ENCODE data around the gene KATNBL1.

GRCh38 chr15:34126522-34126921, 83.4 kb downstream of the KATNBL1 start:
- TF ChIP-seq EZH2 (IDR thresholded peaks at IDR 0.05) (no peak), POLR2AphosphoS5 (IDR thresholded peaks at IDR 0.05; ENCODE audit: borderline replicate concordance, low read depth, low read length) (no peak)

Measured in SK-N-MC (cell line).